Panc1 (cell line): ENCODE measurements around the gene MBD3L4. TPM values are rescaled to one million over a fixed set of nuclear protein-coding genes. Genes with fewer than 3 reads are reported as not detected.

Experiments
- ATAC-seq: fragments of 200-7000 bp; cut with Tn5 transposase; 2 replicates; pipeline ENCODE4 v1.9.1; 2020; ENCODE audit warnings: mild to moderate bottlenecking, moderate library complexity
- BruUV-seq: library from RNA; stranded (reverse); fragments of 400-500 nt; replicated peaks from 2 replicates; lab custom pipeline; 2021; lab: Mats Ljungman, UMichigan
- CTCF ChIA-PET: fragments of 300-600 bp; sonication (Branson Sonifier 250); formaldehyde crosslinking; loops from one replicate; lab custom pipeline; 2022; ENCODE audit warnings: antibody characterized with exemption; lab: Charles Lee
- POLR2A ChIA-PET: fragments of 300-600 bp; sonication (Branson Sonifier 250); formaldehyde crosslinking; loops from one replicate; lab custom pipeline; 2022; ENCODE audit warnings: antibody characterized with exemption; lab: Charles Lee
- DNase-seq: peaks from one replicate; pipeline ENCODE4 v3.0.0-alpha.2; 2010; ENCODE audit warnings: low read depth, low spot score
- H3K27ac ChIP-seq: 2 replicates; pipeline ENCODE4 v1.5.1; 2011; ENCODE audit warnings: mild to moderate bottlenecking, low read length, inconsistent platforms
- H3K27me3 ChIP-seq: fragments of 200-500 bp; sonication (Bioruptor generic); 2 replicates; pipeline ENCODE4 v1.6.0; 2014; ENCODE audit warnings: low read length, inconsistent platforms; ENCODE audit not compliant: control insufficient read depth, insufficient read depth
- H3K36me3 ChIP-seq: fragments of 200-500 bp; sonication (Bioruptor generic); 2 replicates; pipeline ENCODE4 v1.5.1; 2014; ENCODE audit warnings: inconsistent platforms, mild to moderate bottlenecking, low read length, moderate library complexity; ENCODE audit not compliant: control insufficient read depth, insufficient read depth
- H3K4me1 ChIP-seq: 2 replicates; pipeline ENCODE4 v1.5.1; 2011; ENCODE audit warnings: inconsistent platforms, mild to moderate bottlenecking, low read length, moderate library complexity; ENCODE audit not compliant: control insufficient read depth, insufficient read depth
- H3K4me3 ChIP-seq, 2 experiments: 2 replicates each; pipeline ENCODE4 v1.5.1; 2011 to 2012; ENCODE audit warnings: low read depth in 2 of 2, low read length in 2 of 2, mild to moderate bottlenecking in 2 of 2, inconsistent platforms in 1 of 2, moderate library complexity in 1 of 2
- H3K9me3 ChIP-seq: fragments of 200-500 bp; sonication (Bioruptor generic); 2 replicates; pipeline ENCODE4 v1.5.1; 2014; ENCODE audit warnings: low read depth, mild to moderate bottlenecking, inconsistent platforms, low read length, moderate library complexity; ENCODE audit not compliant: control insufficient read depth, insufficient read depth
- POLR2AphosphoS5 ChIP-seq: IDR thresholded peaks from 2 replicates; pipeline ENCODE4 v1.6.1; 2012; ENCODE audit warnings: mild to moderate bottlenecking, low read depth, low read length, moderate library complexity
- SIN3A ChIP-seq: IDR thresholded peaks from 2 replicates; pipeline ENCODE4 v1.6.1; 2012; ENCODE audit warnings: low read depth, mild to moderate bottlenecking, low read length, moderate library complexity, borderline replicate concordance; ENCODE audit not compliant: insufficient read depth
- TCF7L2 ChIP-seq: IDR thresholded peaks from 2 replicates; pipeline ENCODE4 v1.6.1; 2011; ENCODE audit warnings: mild to moderate bottlenecking, low read depth, low read length, inconsistent platforms
- in situ Hi-C: cut with HindIII; loops from 2 replicates; pipeline ENCODE4 v1.10.0; 2016; ENCODE audit warnings: low sequenced_read_pairs, low pct_unique_long_range_greater_than_20kb
- intact Hi-C: fragments of 100-400 bp; cut with micrococcal nuclease; formaldehyde crosslinking; loops from one replicate; pipeline ENCODE4 v1.10.0; 2022; ENCODE audit not compliant: unreplicated experiment
- total RNA-seq: library from RNA; stranded (reverse); gene quantifications from one replicate; pipeline ENCODE4 v1.2.1, GENCODE V29; 2021; ENCODE audit not compliant: unreplicated experiment
- TF ChIP-seq, protein P1 (sequence below): fragments of 450-650 bp; IDR thresholded peaks from 2 replicates; pipeline ENCODE4 v1.5.1; 2017; ENCODE audit warnings: mild to moderate bottlenecking
- TF ChIP-seq, protein P2 (sequence below), 2 experiments: IDR thresholded peaks; 2 replicates each; pipeline ENCODE4 v1.6.1; 2011 to 2012; ENCODE audit warnings: low read depth in 2 of 2, control low read depth in 1 of 2, low read length in 1 of 2, mild to moderate bottlenecking in 1 of 2, moderate library complexity in 1 of 2; ENCODE audit not compliant: insufficient read depth in 1 of 2

The MBD3L4 gene
- total RNA-seq, 1 experiment from 2014 or later = not detected

DNA sequence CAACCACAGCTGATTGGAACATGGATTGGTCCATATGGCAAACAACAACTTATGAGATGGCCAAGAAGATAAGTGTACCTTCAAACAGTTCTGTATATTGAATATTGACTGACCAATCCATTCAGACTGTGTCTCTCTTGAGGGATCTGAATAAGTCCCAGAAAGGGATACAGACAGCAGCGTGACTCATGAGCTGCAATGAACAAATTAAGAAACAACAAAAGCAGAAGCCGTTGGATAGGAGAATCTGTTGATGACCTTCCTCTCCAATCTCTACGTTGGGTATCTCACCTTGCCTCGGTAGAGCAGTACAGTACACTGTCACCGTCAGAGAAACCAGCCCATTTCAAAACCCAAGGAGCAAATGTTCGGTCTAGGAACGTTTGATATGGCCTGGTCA is 40.0 kb downstream of the MBD3L4 start:
- H3K4me3 ChIP-seq = no peak overlapping the region
- H3K27me3 ChIP-seq = peaks cover 2% of the 10 kb centered on the region; the same call in 1 of the 2 replicates
- no peak for DNase-seq
- no peak overlapping the region for H3K27ac ChIP-seq
- POLR2A ChIA-PET = no interaction called here
- CTCF ChIA-PET = interaction anchor here (0.7 kb wide), 1 partner anchor 23 kb away, joined by 3 read pairs; no protein-coding TSS in a partner anchor
- no peaks in the 10 kb centered on the region; the same call in 1 of the 2 replicates for H3K9me3 ChIP-seq
- no peaks in the 10 kb centered on the region for H3K36me3 ChIP-seq
- TF ChIP-seq, protein P1, sequence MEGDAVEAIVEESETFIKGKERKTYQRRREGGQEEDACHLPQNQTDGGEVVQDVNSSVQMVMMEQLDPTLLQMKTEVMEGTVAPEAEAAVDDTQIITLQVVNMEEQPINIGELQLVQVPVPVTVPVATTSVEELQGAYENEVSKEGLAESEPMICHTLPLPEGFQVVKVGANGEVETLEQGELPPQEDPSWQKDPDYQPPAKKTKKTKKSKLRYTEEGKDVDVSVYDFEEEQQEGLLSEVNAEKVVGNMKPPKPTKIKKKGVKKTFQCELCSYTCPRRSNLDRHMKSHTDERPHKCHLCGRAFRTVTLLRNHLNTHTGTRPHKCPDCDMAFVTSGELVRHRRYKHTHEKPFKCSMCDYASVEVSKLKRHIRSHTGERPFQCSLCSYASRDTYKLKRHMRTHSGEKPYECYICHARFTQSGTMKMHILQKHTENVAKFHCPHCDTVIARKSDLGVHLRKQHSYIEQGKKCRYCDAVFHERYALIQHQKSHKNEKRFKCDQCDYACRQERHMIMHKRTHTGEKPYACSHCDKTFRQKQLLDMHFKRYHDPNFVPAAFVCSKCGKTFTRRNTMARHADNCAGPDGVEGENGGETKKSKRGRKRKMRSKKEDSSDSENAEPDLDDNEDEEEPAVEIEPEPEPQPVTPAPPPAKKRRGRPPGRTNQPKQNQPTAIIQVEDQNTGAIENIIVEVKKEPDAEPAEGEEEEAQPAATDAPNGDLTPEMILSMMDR = no peak
- in situ Hi-C loops (no loop called here), intact Hi-C loops (no loop called here)
- no TSS peak for BruUV-seq
- no peak for ATAC-seq
- no peaks in the 10 kb centered on the region for H3K4me1 ChIP-seq

DNA sequence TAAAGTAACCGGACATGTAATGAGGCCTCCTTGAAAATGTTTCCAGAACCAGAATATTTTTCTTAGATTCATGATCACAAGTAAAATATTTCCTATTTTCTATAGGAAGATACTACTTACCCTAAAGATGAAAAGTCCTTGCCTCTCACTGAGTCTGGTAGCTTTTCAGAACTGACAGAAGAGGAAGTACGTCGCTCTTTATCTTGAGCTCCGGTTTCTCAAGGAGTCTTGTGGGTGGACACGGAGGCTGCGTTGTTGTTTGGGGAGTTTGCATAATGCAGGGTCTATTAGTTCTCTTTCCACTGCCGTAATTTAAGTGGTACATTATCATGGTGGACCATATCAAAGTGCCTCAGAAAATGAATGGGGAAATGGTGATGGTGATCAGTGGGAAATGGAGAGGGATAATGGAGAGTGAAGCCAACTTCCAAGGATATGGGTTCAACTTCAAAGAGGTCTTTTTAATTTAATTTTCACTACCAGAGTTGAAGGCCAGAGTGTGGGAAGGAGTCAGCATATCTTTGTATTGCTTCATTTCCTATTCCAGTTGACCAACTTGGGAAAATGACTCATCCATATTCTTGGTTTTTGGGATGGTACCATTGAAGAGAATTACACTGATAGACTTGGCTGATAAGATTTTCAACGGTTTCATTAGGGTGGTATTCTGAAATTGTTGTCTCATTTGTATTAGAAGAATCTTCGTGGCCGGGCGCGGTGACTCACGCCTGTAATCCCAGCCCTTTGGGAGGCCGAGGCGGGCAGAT is 42.1 kb downstream of the MBD3L4 start:
- no peak for TF ChIP-seq SIN3A
- no peak for TF ChIP-seq TCF7L2
- no peak for TF ChIP-seq POLR2AphosphoS5
- TF ChIP-seq, protein P2, sequence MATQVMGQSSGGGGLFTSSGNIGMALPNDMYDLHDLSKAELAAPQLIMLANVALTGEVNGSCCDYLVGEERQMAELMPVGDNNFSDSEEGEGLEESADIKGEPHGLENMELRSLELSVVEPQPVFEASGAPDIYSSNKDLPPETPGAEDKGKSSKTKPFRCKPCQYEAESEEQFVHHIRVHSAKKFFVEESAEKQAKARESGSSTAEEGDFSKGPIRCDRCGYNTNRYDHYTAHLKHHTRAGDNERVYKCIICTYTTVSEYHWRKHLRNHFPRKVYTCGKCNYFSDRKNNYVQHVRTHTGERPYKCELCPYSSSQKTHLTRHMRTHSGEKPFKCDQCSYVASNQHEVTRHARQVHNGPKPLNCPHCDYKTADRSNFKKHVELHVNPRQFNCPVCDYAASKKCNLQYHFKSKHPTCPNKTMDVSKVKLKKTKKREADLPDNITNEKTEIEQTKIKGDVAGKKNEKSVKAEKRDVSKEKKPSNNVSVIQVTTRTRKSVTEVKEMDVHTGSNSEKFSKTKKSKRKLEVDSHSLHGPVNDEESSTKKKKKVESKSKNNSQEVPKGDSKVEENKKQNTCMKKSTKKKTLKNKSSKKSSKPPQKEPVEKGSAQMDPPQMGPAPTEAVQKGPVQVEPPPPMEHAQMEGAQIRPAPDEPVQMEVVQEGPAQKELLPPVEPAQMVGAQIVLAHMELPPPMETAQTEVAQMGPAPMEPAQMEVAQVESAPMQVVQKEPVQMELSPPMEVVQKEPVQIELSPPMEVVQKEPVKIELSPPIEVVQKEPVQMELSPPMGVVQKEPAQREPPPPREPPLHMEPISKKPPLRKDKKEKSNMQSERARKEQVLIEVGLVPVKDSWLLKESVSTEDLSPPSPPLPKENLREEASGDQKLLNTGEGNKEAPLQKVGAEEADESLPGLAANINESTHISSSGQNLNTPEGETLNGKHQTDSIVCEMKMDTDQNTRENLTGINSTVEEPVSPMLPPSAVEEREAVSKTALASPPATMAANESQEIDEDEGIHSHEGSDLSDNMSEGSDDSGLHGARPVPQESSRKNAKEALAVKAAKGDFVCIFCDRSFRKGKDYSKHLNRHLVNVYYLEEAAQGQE (IDR thresholded peaks at IDR 0.05; ENCODE audit: insufficient read depth in 1 of 2, low read depth in 2 of 2, low read length in 1 of 2) = no peak
- TF ChIP-seq, protein P1 = no peak
- peaks cover 2% of the 10 kb centered on the region; the same call in 1 of the 2 replicates for H3K27me3 ChIP-seq
- CTCF ChIA-PET = no interaction called here
- DNase-seq = no peak
- H3K4me3 ChIP-seq = no peak overlapping the region
- no peaks in the 10 kb centered on the region; the same call in 1 of the 2 replicates for H3K9me3 ChIP-seq
- POLR2A ChIA-PET = no interaction called here
- intact Hi-C loops (no loop called here), in situ Hi-C loops (no loop called here)
- H3K36me3 ChIP-seq = no peaks in the 10 kb centered on the region
- ATAC-seq = no peak
- no peaks in the 10 kb centered on the region for H3K4me1 ChIP-seq
- no peak overlapping the region for H3K27ac ChIP-seq
- no TSS peak for BruUV-seq
